OCI-LY7 (cell line): Measurements from ENCODE around the gene ACVR1C.
A peak's percentile ranks its signal among the peaks of the same experiment; 100 is the strongest.

ENCODE experiments used
- CTCF ChIP-seq: fragments of 200-600 bp; sonication (generic); conservative IDR thresholded peaks from 2 replicates; pipeline ENCODE4 v1.5.1; 2014; ENCODE audit warnings: mild to moderate bottlenecking, antibody characterized with exemption, low read length, moderate library complexity, mixed read lengths
- EZH2phosphoT487 ChIP-seq: fragments of 200-600 bp; sonication (generic); IDR thresholded peaks from 2 replicates; pipeline ENCODE4 v1.6.1; 2018; ENCODE audit warnings: low read depth, borderline replicate concordance, mild to moderate bottlenecking, mixed run types, antibody characterized with exemption, low read length, moderate library complexity, mixed read lengths

DNA sequence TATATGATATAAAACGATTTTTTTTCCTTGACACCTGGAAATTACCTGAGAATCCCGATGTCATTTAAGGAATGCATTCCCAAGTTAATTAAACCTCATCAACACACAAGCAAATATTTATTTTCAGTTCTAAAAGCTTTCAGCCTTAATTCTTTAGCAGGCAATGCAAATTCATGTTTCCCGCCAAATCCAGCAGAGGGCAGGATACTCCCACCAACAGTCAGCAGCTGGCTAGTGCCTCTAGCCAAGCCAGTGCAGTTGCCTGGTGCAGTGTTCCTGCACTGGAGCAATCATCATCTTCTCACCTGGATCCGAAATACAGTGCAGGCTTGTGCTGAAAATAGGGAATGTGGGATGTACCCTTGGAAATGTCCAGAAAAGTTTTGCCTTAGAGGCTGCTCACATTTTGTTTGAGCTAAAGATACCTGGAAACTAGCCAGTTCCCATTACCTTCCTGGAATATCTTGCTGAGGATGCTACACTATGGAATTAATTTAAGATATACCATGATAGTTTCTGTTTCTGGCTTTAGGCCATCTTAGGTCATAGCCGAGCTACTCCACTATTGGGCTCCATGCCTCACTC, 136.4 kb downstream of the ACVR1C start:
- TF ChIP-seq CTCF (peak; percentile 96), EZH2phosphoT487 (no peak)
